IPS-NIHi7 (cell line): ENCODE data around the gene SHISA3.

Experiments
- DNase-seq: peaks from one replicate; pipeline ENCODE4 v3.0.0; 2012; ENCODE audit warnings: mixed read lengths; ENCODE audit errors: extremely low spot score

SHISA3 gene

DNA sequence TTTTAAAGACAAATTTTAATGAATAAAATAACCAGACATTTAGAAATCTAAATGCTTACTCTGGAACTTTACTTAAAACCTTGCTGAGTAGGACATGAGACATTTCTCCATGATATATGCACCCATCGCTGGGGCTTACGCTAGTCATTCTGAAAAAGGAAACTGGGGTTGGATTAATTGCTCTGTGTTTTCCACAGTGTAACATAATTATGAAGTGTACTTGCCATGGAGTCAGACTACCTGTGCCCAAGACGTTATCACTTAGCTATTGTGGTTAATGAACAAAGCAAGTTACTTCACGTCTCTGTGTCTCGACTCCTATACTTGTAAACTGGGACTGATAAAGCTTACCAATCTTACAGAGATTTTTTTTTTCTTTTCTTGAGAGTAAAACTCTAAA is 47.8 kb downstream of the SHISA3 start:
- no peak for DNase-seq

DNA sequence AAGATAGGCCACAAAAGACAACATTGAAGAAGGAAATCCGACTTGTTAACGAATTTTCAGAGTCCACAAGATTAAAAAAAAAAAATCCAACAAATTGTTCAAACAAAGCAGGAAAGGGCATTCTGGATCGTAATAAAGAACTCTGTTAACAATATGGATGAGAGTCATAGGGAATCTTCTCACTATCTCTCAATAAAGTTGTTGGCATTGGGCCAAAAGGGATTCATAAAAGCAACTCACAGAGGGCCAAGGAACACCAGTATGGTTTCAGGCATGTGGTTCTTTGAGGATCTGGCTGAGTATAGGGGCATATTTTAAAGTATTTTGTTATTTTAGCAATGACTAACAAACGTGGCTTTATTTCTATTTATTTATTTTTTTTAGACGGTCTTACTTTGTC is 49.5 kb downstream of the SHISA3 start:
- DNase-seq: no peak
